Dedifferentiated amniotic fluid mesenchymal stem cell (primary cell): ENCODE results near the gene WDR93.
A peak's percentile ranks its signal among the peaks of the same experiment; 100 is the strongest.

Experiments used
- DNase-seq: peaks from one replicate; pipeline ENCODE4 v3.0.0-alpha.2; 2016; ENCODE audit errors: extremely low spot score

WDR93 gene

GRCh38 chr15:89662893-89663626 lies 27.6 kb upstream of the WDR93 start:
- peak; percentile 80 for DNase-seq

- no peak for DNase-seq
Observed at GRCh38 chr15:89664441-89665350, 25.9 kb upstream of the WDR93 start.

- DNase-seq: peak; percentile 17
Observed at GRCh38 chr15:89665449-89666181, 25.0 kb upstream of the WDR93 start.

GRCh38 chr15:89666184-89666857 lies 24.3 kb upstream of the WDR93 start:
- DNase-seq: no peak

GRCh38 chr15:89666858-89667705 lies 23.5 kb upstream of the WDR93 start:
- DNase-seq: no peak

GRCh38 chr15:89667706-89667960 lies 23.0 kb upstream of the WDR93 start:
- DNase-seq: no peak

- DNase-seq: no peak
Observed at GRCh38 chr15:89668171-89668570, 22.4 kb upstream of the WDR93 start.

- DNase-seq: no peak
Observed at GRCh38 chr15:89669309-89669865, 21.2 kb upstream of the WDR93 start.

GRCh38 chr15:89669941-89670340 lies 20.7 kb upstream of the WDR93 start:
- no peak for DNase-seq

- no peak for DNase-seq
Observed at GRCh38 chr15:89670971-89671560, 19.5 kb upstream of the WDR93 start.

GRCh38 chr15:89671687-89672086 lies 18.9 kb upstream of the WDR93 start:
- DNase-seq: no peak

- DNase-seq: peak; percentile 42
Observed at GRCh38 chr15:89672221-89673164, 18.1 kb upstream of the WDR93 start.

GRCh38 chr15:89673165-89673512 lies 17.5 kb upstream of the WDR93 start:
- no peak for DNase-seq

- DNase-seq: no peak
Observed at GRCh38 chr15:89674526-89674925, 16.1 kb upstream of the WDR93 start.

GRCh38 chr15:89675606-89676005 lies 15.0 kb upstream of the WDR93 start:
- no peak for DNase-seq

- no peak for DNase-seq
Observed at GRCh38 chr15:89677381-89677780, 13.2 kb upstream of the WDR93 start.

- DNase-seq: no peak
Observed at GRCh38 chr15:89679212-89679611, 11.4 kb upstream of the WDR93 start, which contains the start of gene PLIN1. Gene PLIN1 (minus strand): TSS chr15:89679367. CDS start chr15:89677489, 1,878 bp downstream.

- DNase-seq: peak; percentile 43
Observed at GRCh38 chr15:89680282-89680873, 10.2 kb upstream of the WDR93 start.

GRCh38 chr15:89681146-89681545 lies 9.5 kb upstream of the WDR93 start:
- no peak for DNase-seq
